HEK293 (cell line): ENCODE data around the gene TP53BP1.

Source experiments
- CTCF ChIA-PET: fragments of 350-600 bp; formaldehyde crosslinking; extraction: SDS; loops from one replicate; lab custom pipeline; 2021; ENCODE audit warnings: antibody characterized with exemption; lab: Yijun Ruan, JAX
- POLR2A ChIA-PET: fragments of 300-600 bp; formaldehyde crosslinking; extraction: SDS; loops from one replicate; lab custom pipeline; 2020; ENCODE audit warnings: antibody characterized with exemption, inconsistent platforms; lab: Yijun Ruan, JAX
- H3K27ac ChIP-seq: fragments of 200-500 bp; sonication (Bioruptor generic); 2 replicates; pipeline ENCODE4 v1.5.1; 2014; ENCODE audit warnings: low read depth, low read length, control low read depth, inconsistent platforms; ENCODE audit errors: extremely low read depth
- H3K36me3 ChIP-seq, 2 experiments: fragments of 200-500 bp in 1 of 2; sonication (Bioruptor generic) in 1 of 2; 1 replicate in 1 of 2; 2 replicates in 1 of 2; pipeline ENCODE4 v1.5.1; 2014 to 2017; ENCODE audit warnings: inconsistent platforms in 2 of 2, low read length in 2 of 2; ENCODE audit not compliant: control insufficient read depth in 2 of 2, insufficient read depth in 1 of 2
- H3K4me1 ChIP-seq: fragments of 200-500 bp; sonication (Bioruptor generic); 2 replicates; pipeline ENCODE4 v1.5.1; 2014; ENCODE audit warnings: mild to moderate bottlenecking, low read length, inconsistent platforms; ENCODE audit not compliant: control insufficient read depth, insufficient read depth
- H3K4me3 ChIP-seq: 2 replicates; pipeline ENCODE4 v1.5.1; 2011; ENCODE audit warnings: low read depth, mild to moderate bottlenecking, control low read depth, low read length, moderate library complexity
- H3K9me3 ChIP-seq: fragments of 200-500 bp; sonication (Bioruptor generic); 2 replicates; pipeline ENCODE4 v1.5.1; 2014; ENCODE audit warnings: low read depth, low read length, inconsistent platforms; ENCODE audit not compliant: control insufficient read depth, insufficient read depth
- GLIS2 ChIP-seq: fragments of 450-650 bp; formaldehyde crosslinking; IDR thresholded peaks from 2 replicates; pipeline ENCODE4 v1.5.1; 2016; ENCODE audit warnings: missing biosample characterization, missing genetic modification characterization
- HOXA7 ChIP-seq: sonication (generic); formaldehyde crosslinking; IDR thresholded peaks from 2 replicates; pipeline ENCODE4 v1.8.1; 2022; ENCODE audit warnings: missing genetic modification reagents, borderline replicate concordance
- MEIS1 ChIP-seq: sonication (generic); formaldehyde crosslinking; IDR thresholded peaks from 2 replicates; pipeline ENCODE4 v1.8.1; 2022; ENCODE audit warnings: missing genetic modification reagents, mild to moderate bottlenecking, borderline replicate concordance
- OVOL3 ChIP-seq: fragments of 450-650 bp; formaldehyde crosslinking; IDR thresholded peaks from 2 replicates; pipeline ENCODE4 v1.5.1; 2016; ENCODE audit warnings: missing biosample characterization, missing genetic modification characterization
- PATZ1 ChIP-seq: fragments of 450-650 bp; formaldehyde crosslinking; IDR thresholded peaks from 2 replicates; pipeline ENCODE4 v1.5.1; 2016; ENCODE audit warnings: missing biosample characterization, missing genetic modification characterization
- RBAK ChIP-seq: fragments of 450-650 bp; formaldehyde crosslinking; IDR thresholded peaks from 2 replicates; pipeline ENCODE4 v1.5.1; 2016; ENCODE audit warnings: missing biosample characterization, missing genetic modification characterization
- SCRT1 ChIP-seq: fragments of 450-650 bp; formaldehyde crosslinking; IDR thresholded peaks from 2 replicates; pipeline ENCODE4 v1.5.1; 2016; ENCODE audit warnings: missing biosample characterization, missing genetic modification characterization, borderline replicate concordance
- SP7 ChIP-seq: fragments of 450-650 bp; formaldehyde crosslinking; IDR thresholded peaks from 2 replicates; pipeline ENCODE4 v1.5.1; 2016; ENCODE audit warnings: missing biosample characterization, missing genetic modification characterization
- ZBTB20 ChIP-seq: fragments of 450-650 bp; formaldehyde crosslinking; IDR thresholded peaks from 2 replicates; pipeline ENCODE4 v1.5.1; 2016; ENCODE audit warnings: missing biosample characterization, missing genetic modification characterization
- ZEB2 ChIP-seq: fragments of 450-650 bp; formaldehyde crosslinking; IDR thresholded peaks from 2 replicates; pipeline ENCODE4 v1.5.1; 2016; ENCODE audit warnings: missing biosample characterization, missing genetic modification characterization
- ZNF239 ChIP-seq: fragments of 450-650 bp; formaldehyde crosslinking; IDR thresholded peaks from 2 replicates; pipeline ENCODE4 v1.5.1; 2016; ENCODE audit warnings: missing biosample characterization, missing genetic modification characterization
- ZNF302 ChIP-seq: fragments of 450-650 bp; formaldehyde crosslinking; IDR thresholded peaks from 2 replicates; pipeline ENCODE4 v1.5.1; 2016; ENCODE audit warnings: missing biosample characterization, missing genetic modification characterization, low read depth
- ZNF335 ChIP-seq: fragments of 450-650 bp; formaldehyde crosslinking; conservative IDR thresholded peaks from 2 replicates; pipeline ENCODE4 v1.5.1; 2016; ENCODE audit warnings: missing biosample characterization, missing genetic modification characterization
- ZNF391 ChIP-seq: fragments of 450-650 bp; formaldehyde crosslinking; IDR thresholded peaks from 2 replicates; pipeline ENCODE4 v1.5.1; 2016; ENCODE audit warnings: low read depth, missing biosample characterization, missing genetic modification characterization, borderline replicate concordance
- ZNF433 ChIP-seq: fragments of 450-650 bp; formaldehyde crosslinking; IDR thresholded peaks from 2 replicates; pipeline ENCODE4 v1.5.1; 2016; ENCODE audit warnings: missing biosample characterization, missing genetic modification characterization, low read depth
- ZNF488 ChIP-seq: fragments of 450-650 bp; formaldehyde crosslinking; IDR thresholded peaks from 2 replicates; pipeline ENCODE4 v1.5.1; 2016; ENCODE audit warnings: missing biosample characterization, missing genetic modification characterization
- ZNF549 ChIP-seq: fragments of 450-650 bp; IDR thresholded peaks from 2 replicates; pipeline ENCODE4 v1.5.1; 2018; ENCODE audit warnings: missing biosample characterization, missing genetic modification characterization, mild to moderate bottlenecking, inconsistent platforms, moderate library complexity
- ZNF558 ChIP-seq: fragments of 450-650 bp; formaldehyde crosslinking; IDR thresholded peaks from 2 replicates; pipeline ENCODE4 v1.5.1; 2016; ENCODE audit warnings: missing biosample characterization, missing genetic modification characterization
- ZNF624 ChIP-seq: fragments of 450-650 bp; formaldehyde crosslinking; IDR thresholded peaks from 2 replicates; pipeline ENCODE4 v1.5.1; 2017; ENCODE audit warnings: missing biosample characterization, missing genetic modification characterization
- ZNF660 ChIP-seq: fragments of 450-650 bp; IDR thresholded peaks from 2 replicates; pipeline ENCODE4 v1.5.1; 2018; ENCODE audit warnings: missing biosample characterization, mild to moderate bottlenecking, missing genetic modification characterization
- ZNF776 ChIP-seq: fragments of 450-650 bp; formaldehyde crosslinking; IDR thresholded peaks from 2 replicates; pipeline ENCODE4 v1.5.0; 2017; ENCODE audit warnings: missing biosample characterization, missing genetic modification characterization, borderline replicate concordance
- ZXDB ChIP-seq: fragments of 450-650 bp; formaldehyde crosslinking; IDR thresholded peaks from 2 replicates; pipeline ENCODE4 v1.5.1; 2016; ENCODE audit warnings: missing biosample characterization, missing genetic modification characterization
- TF ChIP-seq, protein P1 (sequence below): fragments of 450-650 bp; formaldehyde crosslinking; IDR thresholded peaks from 2 replicates; pipeline ENCODE4 v1.5.1; 2016; ENCODE audit warnings: missing biosample characterization, missing genetic modification characterization
- TF ChIP-seq, protein P2 (sequence below): fragments of 450-650 bp; formaldehyde crosslinking; IDR thresholded peaks from 2 replicates; pipeline ENCODE4 v1.5.1; 2016; ENCODE audit warnings: missing biosample characterization, missing genetic modification characterization
- TF ChIP-seq, protein P3 (sequence below): fragments of 450-650 bp; formaldehyde crosslinking; optimal IDR thresholded peaks from 2 replicates; pipeline ENCODE3; 2016; ENCODE audit warnings: missing biosample characterization, mild to moderate bottlenecking, missing genetic modification characterization

Gene TP53BP1

GRCh38 chr15:43370975-43371974, 121.7 kb downstream of the TP53BP1 start, which contains the start of the genes TUBGCP4 and ZSCAN29:
TSS of gene TUBGCP4 (plus strand) at chr15:43371101. CDS start at chr15:43371355, 254 bp downstream.
TSS of gene ZSCAN29 (minus strand) at chr15:43371043. CDS start at chr15:43369913, 1,130 bp downstream.
- Histone ChIP-seq H3K27ac (peak within 1 kb of the TSS; percentile 86), H3K4me3 (peak within 1 kb of the TSS; percentile 78), H3K4me1 (no peaks in the 10 kb centered on the region), H3K36me3 (peaks cover 0 to 29% of the 10 kb centered on the region in 2 experiments; a peak in 1 of 3 replicates), H3K9me3 (no peaks in the 10 kb centered on the region)
- POLR2A ChIA-PET: interaction anchor here (0.6 to 1.5 kb wide), 3 partner anchors 12 to 47 kb away, joined by 3 to 5 read pairs (median 4); no protein-coding TSS in a partner anchor
- CTCF ChIA-PET: interaction anchor here (0.6 to 1.9 kb wide), 6 partner anchors 17 to 695 kb away, joined by 3 to 11 read pairs (median 3); partner anchors contain the start of gene ELL3
- TF ChIP-seq HOXA7 (CRISPR knock-in tag): no peak
- TF ChIP-seq ZNF776: no peak
- no peak for TF ChIP-seq RBAK (tag by site-specific recombination)
- TF ChIP-seq, protein P1, sequence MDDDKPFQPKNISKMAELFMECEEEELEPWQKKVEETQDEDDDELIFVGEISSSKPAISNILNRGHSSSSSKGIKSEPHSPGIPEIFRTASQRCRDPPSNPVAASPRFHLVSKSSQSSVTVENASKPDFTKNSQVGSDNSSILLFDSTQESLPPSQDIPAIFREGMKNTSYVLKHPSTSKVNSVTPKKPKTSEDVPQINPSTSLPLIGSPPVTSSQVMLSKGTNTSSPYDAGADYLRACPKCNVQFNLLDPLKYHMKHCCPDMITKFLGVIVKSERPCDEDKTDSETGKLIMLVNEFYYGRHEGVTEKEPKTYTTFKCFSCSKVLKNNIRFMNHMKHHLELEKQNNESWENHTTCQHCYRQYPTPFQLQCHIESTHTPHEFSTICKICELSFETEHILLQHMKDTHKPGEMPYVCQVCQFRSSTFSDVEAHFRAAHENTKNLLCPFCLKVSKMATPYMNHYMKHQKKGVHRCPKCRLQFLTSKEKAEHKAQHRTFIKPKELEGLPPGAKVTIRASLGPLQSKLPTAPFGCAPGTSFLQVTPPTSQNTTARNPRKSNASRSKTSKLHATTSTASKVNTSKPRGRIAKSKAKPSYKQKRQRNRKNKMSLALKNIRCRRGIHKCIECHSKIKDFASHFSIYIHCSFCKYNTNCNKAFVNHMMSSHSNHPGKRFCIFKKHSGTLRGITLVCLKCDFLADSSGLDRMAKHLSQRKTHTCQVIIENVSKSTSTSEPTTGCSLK (tag by site-specific recombination): no peak
- TF ChIP-seq, protein P2, sequence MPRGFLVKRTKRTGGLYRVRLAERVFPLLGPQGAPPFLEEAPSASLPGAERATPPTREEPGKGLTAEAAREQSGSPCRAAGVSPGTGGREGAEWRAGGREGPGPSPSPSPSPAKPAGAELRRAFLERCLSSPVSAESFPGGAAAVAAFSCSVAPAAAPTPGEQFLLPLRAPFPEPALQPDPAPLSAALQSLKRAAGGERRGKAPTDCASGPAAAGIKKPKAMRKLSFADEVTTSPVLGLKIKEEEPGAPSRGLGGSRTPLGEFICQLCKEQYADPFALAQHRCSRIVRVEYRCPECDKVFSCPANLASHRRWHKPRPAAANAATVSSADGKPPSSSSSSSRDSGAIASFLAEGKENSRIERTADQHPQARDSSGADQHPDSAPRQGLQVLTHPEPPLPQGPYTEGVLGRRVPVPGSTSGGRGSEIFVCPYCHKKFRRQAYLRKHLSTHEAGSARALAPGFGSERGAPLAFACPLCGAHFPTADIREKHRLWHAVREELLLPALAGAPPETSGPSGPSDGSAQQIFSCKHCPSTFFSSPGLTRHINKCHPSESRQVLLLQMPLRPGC (tag by site-specific recombination): no peak
- TF ChIP-seq ZNF239 (tag by site-specific recombination): no peak
- TF ChIP-seq ZNF335: peak; percentile 91
- no peak for TF ChIP-seq ZNF433 (tag by site-specific recombination)
- TF ChIP-seq ZNF488 (tag by site-specific recombination): no peak
- TF ChIP-seq ZNF558 (tag by site-specific recombination): no peak
- 0 out of 2 replicates have a peak, but pooled peaks have one; percentile 37 for TF ChIP-seq SP7
- peak; percentile 63 for TF ChIP-seq GLIS2 (tag by site-specific recombination)
- TF ChIP-seq ZBTB20: peak; percentile 75
- TF ChIP-seq ZXDB: peak; percentile 94
- no peak for TF ChIP-seq ZNF660 (tag by site-specific recombination)
- TF ChIP-seq SCRT1: peak; percentile 57; the same call in 1 of the 2 replicates
- TF ChIP-seq ZNF549 (tag by site-specific recombination): no peak
- 0 out of 2 replicates have a peak, but pooled peaks have one; percentile 32 for TF ChIP-seq OVOL3 (tag by site-specific recombination)
- no peak for TF ChIP-seq ZNF302 (tag by site-specific recombination)
- peak; percentile 76 for TF ChIP-seq PATZ1 (tag by site-specific recombination)
- TF ChIP-seq ZEB2 (tag by site-specific recombination): peak; percentile 46
- TF ChIP-seq ZNF391 (tag by site-specific recombination): peak; percentile 44; the same call in 1 of the 2 replicates
- no peak for TF ChIP-seq ZNF624 (tag by site-specific recombination)
- TF ChIP-seq MEIS1: no peak
- TF ChIP-seq, protein P3, sequence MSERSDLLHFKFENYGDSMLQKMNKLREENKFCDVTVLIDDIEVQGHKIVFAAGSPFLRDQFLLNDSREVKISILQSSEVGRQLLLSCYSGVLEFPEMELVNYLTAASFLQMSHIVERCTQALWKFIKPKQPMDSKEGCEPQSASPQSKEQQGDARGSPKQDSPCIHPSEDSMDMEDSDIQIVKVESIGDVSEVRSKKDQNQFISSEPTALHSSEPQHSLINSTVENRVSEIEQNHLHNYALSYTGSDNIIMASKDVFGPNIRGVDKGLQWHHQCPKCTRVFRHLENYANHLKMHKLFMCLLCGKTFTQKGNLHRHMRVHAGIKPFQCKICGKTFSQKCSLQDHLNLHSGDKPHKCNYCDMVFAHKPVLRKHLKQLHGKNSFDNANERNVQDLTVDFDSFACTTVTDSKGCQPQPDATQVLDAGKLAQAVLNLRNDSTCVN (tag by site-specific recombination): peak; percentile 46
